Liver (tissue), 9 donors: ENCODE measurements around the gene KANK2. TPM values are rescaled to one million over a fixed set of nuclear protein-coding genes. Genes with fewer than 3 reads are reported as not detected.

Source experiments
- DNase-seq: peaks from one replicate; pipeline ENCODE4 v3.0.0-alpha.2; 2017; ENCODE audit warnings: low spot score
- H3K27ac ChIP-seq, 2 donors: one replicate each; pipeline ENCODE4 v1.7.0; 2013; ENCODE audit warnings: inconsistent platforms in 2 of 2, low read length in 2 of 2, control low read depth in 1 of 2, low read depth in 1 of 2, mild to moderate bottlenecking in 1 of 2
- H3K27me3 ChIP-seq, 4 donors: one replicate each; pipeline versions ENCODE4 v1.6.1 to v1.7.0; 2013; ENCODE audit warnings: low read length in 3 of 4, inconsistent platforms in 1 of 4, mild to moderate bottlenecking in 1 of 4, moderate library complexity in 1 of 4; ENCODE audit not compliant: control insufficient read depth in 4 of 4, insufficient read depth in 4 of 4
- H3K36me3 ChIP-seq, 4 donors: one replicate each; pipeline versions ENCODE4 v1.6.1 to v1.7.0; 2013; ENCODE audit warnings: low read length in 3 of 4, mild to moderate bottlenecking in 3 of 4, low read depth in 1 of 4, moderate library complexity in 1 of 4; ENCODE audit not compliant: control insufficient read depth in 4 of 4, insufficient read depth in 3 of 4
- H3K4me1 ChIP-seq, 4 donors: one replicate each; pipeline versions ENCODE4 v1.6.1 to v1.7.0; 2013; ENCODE audit warnings: low read length in 3 of 4, mild to moderate bottlenecking in 3 of 4, moderate library complexity in 1 of 4; ENCODE audit not compliant: control insufficient read depth in 4 of 4, insufficient read depth in 4 of 4
- H3K4me3 ChIP-seq, 3 donors: one replicate each; pipeline versions ENCODE4 v1.6.1 to v1.7.0; 2013; ENCODE audit warnings: low read length in 3 of 3, control low read depth in 1 of 3, low read depth in 1 of 3, mild to moderate bottlenecking in 1 of 3
- H3K9ac ChIP-seq, 2 donors: one replicate each; pipeline ENCODE4 v1.7.0; 2013; ENCODE audit warnings: low read length in 2 of 2, mild to moderate bottlenecking in 2 of 2, moderate library complexity in 2 of 2, control low read depth in 1 of 2, low read depth in 1 of 2
- H3K9me3 ChIP-seq, 4 donors: one replicate each; pipeline versions ENCODE4 v1.6.1 to v1.7.0; 2013; ENCODE audit warnings: low read length in 3 of 4; ENCODE audit not compliant: control insufficient read depth in 4 of 4
- ATF3 ChIP-seq: IDR thresholded peaks from 2 replicates; pipeline ENCODE4 v1.6.1; 2016; ENCODE audit warnings: antibody characterized with exemption
- EGR1 ChIP-seq, 2 donors: IDR thresholded peaks; 2 replicates each; pipeline ENCODE4 v1.6.1; 2016 to 2018; ENCODE audit warnings: antibody characterized with exemption in 2 of 2, low read depth in 2 of 2
- FOXA1 ChIP-seq: IDR thresholded peaks from 2 replicates; pipeline ENCODE4 v1.6.1; 2016; ENCODE audit warnings: antibody characterized with exemption
- FOXA2 ChIP-seq: IDR thresholded peaks from 2 replicates; pipeline ENCODE4 v1.6.1; 2016; ENCODE audit warnings: antibody characterized with exemption
- HNF4A ChIP-seq, 2 donors: conservative IDR thresholded peaks; 2 replicates each; pipeline ENCODE4 v1.6.1; 2016; ENCODE audit warnings: antibody characterized with exemption in 2 of 2, mild to moderate bottlenecking in 2 of 2
- HNF4G ChIP-seq: IDR thresholded peaks from 2 replicates; pipeline ENCODE4 v1.6.1; 2016; ENCODE audit warnings: antibody characterized with exemption
- JUND ChIP-seq, 2 donors: IDR thresholded peaks; 2 replicates each; pipeline ENCODE4 v1.6.1; 2016; ENCODE audit warnings: antibody characterized with exemption in 2 of 2
- NR2F2 ChIP-seq: IDR thresholded peaks from 2 replicates; pipeline ENCODE4 v1.6.1; 2016; ENCODE audit warnings: antibody characterized with exemption
- RAD21 ChIP-seq, 2 donors: IDR thresholded peaks; 2 replicates each; pipeline ENCODE4 v1.6.1; 2016; ENCODE audit warnings: antibody characterized with exemption in 2 of 2, mild to moderate bottlenecking in 2 of 2
- REST ChIP-seq: IDR thresholded peaks from 2 replicates; pipeline ENCODE4 v1.6.1; 2016; ENCODE audit warnings: antibody characterized with exemption, mild to moderate bottlenecking
- RXRA ChIP-seq, 2 donors: IDR thresholded peaks; 2 replicates each; pipeline ENCODE4 v1.6.1; 2017 to 2018; ENCODE audit warnings: antibody characterized with exemption in 2 of 2, mild to moderate bottlenecking in 1 of 2
- SP1 ChIP-seq: IDR thresholded peaks from 2 replicates; pipeline ENCODE4 v1.6.1; 2018; ENCODE audit warnings: antibody characterized with exemption, mild to moderate bottlenecking
- TAF1 ChIP-seq: conservative IDR thresholded peaks from 2 replicates; pipeline ENCODE4 v1.6.1; 2016; ENCODE audit warnings: antibody characterized with exemption, mild to moderate bottlenecking
- YY1 ChIP-seq: IDR thresholded peaks from 2 replicates; pipeline ENCODE4 v1.6.1; 2016; ENCODE audit warnings: antibody characterized with exemption, mild to moderate bottlenecking
- WGBS: extraction: QIAGEN DNeasy Blood & Tissue Kit; methylation state at CpG from one replicate; pipeline ENCODE4 v1.1.7; 2013; 5-methylcytosine and 5-hydroxymethylcytosine counted together
- polyA plus RNA-seq, 2 donors: library from polyadenylated mRNA; stranded (reverse) in 1 of 2; unstranded in 1 of 2; fragments of 200-250 nt in 1 of 2; fragments of >200 nt in 1 of 2; fragmentation: Nextera tagmentation in 1 of 2; extraction: Ambion mirVana in 1 of 2; gene quantifications; one replicate each; pipeline versions ENCODE4 v1.2.1 to v1.2.3, GENCODE V29; 2013 to 2015
- total RNA-seq, 2 donors: library from RNA; depleted of rRNA; stranded (reverse); fragments of >200 nt; gene quantifications; one replicate each; pipeline ENCODE4 v1.2.3, GENCODE V29; 2014
- TF ChIP-seq, protein P1 (sequence below): fragments of 150-350 bp; IDR thresholded peaks from 2 replicates; pipeline ENCODE4 v1.5.1; 2017; ENCODE audit warnings: improper control_type of control experiment, low read depth, low read length; ENCODE audit not compliant: missing input control
- donor health status: healthy.
- donor health status: healthy.
- donor health status: healthy.
- donor health status: healthy.
- donor health status: healthy.

The KANK2 gene
- total and polyA plus RNA-seq, 4 donors = 15.0 to 67.8 (median 40.6) TPM

- Histone ChIP-seq H3K9me3 (no peaks in the 10 kb centered on the region), H3K9ac (no peak overlapping the region), H3K4me1 (peaks cover 0 to 41% (median 19%) of the 10 kb centered on the region in 4 donors), H3K27me3 (no peaks in the 10 kb centered on the region), H3K36me3 (peaks cover 2 to 5% (median 4%) of the 10 kb centered on the region in 4 donors), H3K27ac (peak overlapping the region; percentile 2 to 63), H3K4me3 (no peak overlapping the region)
- WGBS = 82% methylated on average over 9 of the region's 9 CpGs
- no peak for DNase-seq
- no peak for TF ChIP-seq FOXA2
These were observed 6.8 kb upstream of the KANK2 start for GRCh38 chr19:11204076-11204602.

- WGBS = 61% methylated on average over 17 of the region's 17 CpGs
- peak; percentile 73 for DNase-seq
- H3K36me3 ChIP-seq = peaks cover 0 to under 1% (median 0%) of the 10 kb centered on the region in 4 donors
- H3K27ac ChIP-seq = peak overlapping the region; percentile 55 to 63
- H3K9me3 ChIP-seq = no peaks in the 10 kb centered on the region
- no peak overlapping the region for H3K4me3 ChIP-seq
- no peaks in the 10 kb centered on the region for H3K27me3 ChIP-seq
- no peak overlapping the region for H3K9ac ChIP-seq
- peaks cover 0 to 48% (median 26%) of the 10 kb centered on the region in 4 donors for H3K4me1 ChIP-seq
- TF ChIP-seq JUND (IDR thresholded peaks at IDR 0.05) (peak in 1 of 2 donors; percentile 37), YY1 (no peak), RAD21 (IDR thresholded peaks at IDR 0.05) (peak; percentile 75 to 81), NR2F2 (peak; percentile 90), REST (no peak), SP1 (peak; percentile 34), FOXA2 (no peak), RXRA (IDR thresholded peaks at IDR 0.05) (no peak)
- TF ChIP-seq, protein P1, sequence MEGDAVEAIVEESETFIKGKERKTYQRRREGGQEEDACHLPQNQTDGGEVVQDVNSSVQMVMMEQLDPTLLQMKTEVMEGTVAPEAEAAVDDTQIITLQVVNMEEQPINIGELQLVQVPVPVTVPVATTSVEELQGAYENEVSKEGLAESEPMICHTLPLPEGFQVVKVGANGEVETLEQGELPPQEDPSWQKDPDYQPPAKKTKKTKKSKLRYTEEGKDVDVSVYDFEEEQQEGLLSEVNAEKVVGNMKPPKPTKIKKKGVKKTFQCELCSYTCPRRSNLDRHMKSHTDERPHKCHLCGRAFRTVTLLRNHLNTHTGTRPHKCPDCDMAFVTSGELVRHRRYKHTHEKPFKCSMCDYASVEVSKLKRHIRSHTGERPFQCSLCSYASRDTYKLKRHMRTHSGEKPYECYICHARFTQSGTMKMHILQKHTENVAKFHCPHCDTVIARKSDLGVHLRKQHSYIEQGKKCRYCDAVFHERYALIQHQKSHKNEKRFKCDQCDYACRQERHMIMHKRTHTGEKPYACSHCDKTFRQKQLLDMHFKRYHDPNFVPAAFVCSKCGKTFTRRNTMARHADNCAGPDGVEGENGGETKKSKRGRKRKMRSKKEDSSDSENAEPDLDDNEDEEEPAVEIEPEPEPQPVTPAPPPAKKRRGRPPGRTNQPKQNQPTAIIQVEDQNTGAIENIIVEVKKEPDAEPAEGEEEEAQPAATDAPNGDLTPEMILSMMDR = peak; percentile 69
These were observed 6.1 kb upstream of the KANK2 start for GRCh38 chr19:11203194-11204075.

GRCh38 chr19:11202488-11203193 is 5.3 kb upstream of the KANK2 start:
- Histone ChIP-seq H3K9me3 (no peaks in the 10 kb centered on the region), H3K9ac (no peak overlapping the region), H3K36me3 (no peaks in the 10 kb centered on the region), H3K27ac (peak overlapping the region; percentile 55 to 63), H3K4me3 (no peak overlapping the region), H3K27me3 (no peaks in the 10 kb centered on the region), H3K4me1 (peaks cover 0 to 56% (median 32%) of the 10 kb centered on the region in 4 donors)
- DNase-seq = no peak
- WGBS = 65% methylated on average over 20 of the region's 20 CpGs
- no peak for TF ChIP-seq ATF3
- no peak for TF ChIP-seq EGR1 (IDR thresholded peaks at IDR 0.05; ENCODE audit: low read depth in 2 of 2)
- TF ChIP-seq FOXA1 = no peak
- TF ChIP-seq HNF4A (conservative IDR thresholded peaks at IDR 0.05) = no peak
- no peak for TF ChIP-seq TAF1
- no peak for TF ChIP-seq SP1
- no peak for TF ChIP-seq YY1
- no peak for TF ChIP-seq HNF4G
- no peak for TF ChIP-seq RAD21 (IDR thresholded peaks at IDR 0.05)
- TF ChIP-seq NR2F2 = no peak
- TF ChIP-seq RXRA (IDR thresholded peaks at IDR 0.05) = no peak
- no peak for TF ChIP-seq REST
